ENCODE measurements around the gene PROM1.

The PROM1 gene

GRCh38 chr4:16083241-16084191 is at the start of gene PROM1:
Gene PROM1, minus strand, starts transcription at chr4:16084023. Its CDS starts 8,117 bp downstream, at chr4:16075906.
- DNase-seq (ENCODE audit: low read depth): no peak

- DNase-seq (ENCODE audit: low read depth): no peak
Measured at GRCh38 chr4:16133406-16133805, 49.6 kb upstream of the PROM1 start.

- DNase-seq (ENCODE audit: low read depth): no peak
Measured at GRCh38 chr4:16131293-16131692, 47.5 kb upstream of the PROM1 start.

- DNase-seq (ENCODE audit: low read depth): no peak
Measured at GRCh38 chr4:16129336-16129735, 45.5 kb upstream of the PROM1 start.

GRCh38 chr4:16126714-16127113 is 42.9 kb upstream of the PROM1 start:
- DNase-seq (ENCODE audit: low read depth): no peak

GRCh38 chr4:16125571-16126445 is 42.0 kb upstream of the PROM1 start:
- no peak for DNase-seq (ENCODE audit: low read depth)

GRCh38 chr4:16124232-16124631 is 40.4 kb upstream of the PROM1 start:
- no peak for DNase-seq (ENCODE audit: low read depth)

GRCh38 chr4:16123356-16124084 is 39.7 kb upstream of the PROM1 start:
- DNase-seq (ENCODE audit: low read depth): no peak

- no peak for DNase-seq (ENCODE audit: low read depth)
Measured at GRCh38 chr4:16122784-16123183, 39.0 kb upstream of the PROM1 start.

- no peak for DNase-seq (ENCODE audit: low read depth)
Measured at GRCh38 chr4:16122308-16122711, 38.5 kb upstream of the PROM1 start.

GRCh38 chr4:16120720-16121119 is 36.9 kb upstream of the PROM1 start:
- DNase-seq (ENCODE audit: low read depth): no peak

- no peak for DNase-seq (ENCODE audit: low read depth)
Measured at GRCh38 chr4:16119981-16120380, 36.2 kb upstream of the PROM1 start.

- no peak for DNase-seq (ENCODE audit: low read depth)
Measured at GRCh38 chr4:16118090-16118489, 34.3 kb upstream of the PROM1 start.

GRCh38 chr4:16117164-16117563 is 33.3 kb upstream of the PROM1 start:
- DNase-seq (ENCODE audit: low read depth): no peak

- DNase-seq (ENCODE audit: low read depth): no peak
Measured at GRCh38 chr4:16116493-16116990, 32.7 kb upstream of the PROM1 start.

GRCh38 chr4:16116019-16116418 is 32.2 kb upstream of the PROM1 start:
- no peak for DNase-seq (ENCODE audit: low read depth)

GRCh38 chr4:16114546-16114945 is 30.7 kb upstream of the PROM1 start:
- no peak for DNase-seq (ENCODE audit: low read depth)

GRCh38 chr4:16113741-16114140 is 29.9 kb upstream of the PROM1 start:
- DNase-seq (ENCODE audit: low read depth): no peak

- DNase-seq (ENCODE audit: low read depth): no peak
Measured at GRCh38 chr4:16111533-16111932, 27.7 kb upstream of the PROM1 start.

GRCh38 chr4:16110661-16111290 is 27.0 kb upstream of the PROM1 start:
- no peak for DNase-seq (ENCODE audit: low read depth)

GRCh38 chr4:16110199-16110598 is 26.4 kb upstream of the PROM1 start:
- no peak for DNase-seq (ENCODE audit: low read depth)
